K562 (cell line): ENCODE measurements around the gene HOXD9. TPM values are rescaled to one million over a fixed set of nuclear protein-coding genes. Genes with fewer than 3 reads are reported as not detected.

ENCODE experiments used
- ATAC-seq: fragments of 200-7000 bp; cut with Tn5 transposase; 3 replicates; pipeline ENCODE4 v1.9.1; 2020; ENCODE audit warnings: moderate library complexity
- BruUV-seq: library from RNA; stranded (reverse); fragments of 400-500 nt; replicated peaks from 2 replicates; lab custom pipeline; 2021; lab: Mats Ljungman, UMichigan
- CTCF ChIA-PET: fragments of 300-600 bp; formaldehyde crosslinking; extraction: SDS; loops from one replicate; lab custom pipeline; 2021; ENCODE audit warnings: low intra/inter-chr PET ratio; lab: Yijun Ruan, JAX
- POLR2A ChIA-PET: fragments of 300-600, 350-650 bp; sonication (Branson Sonifier 250); formaldehyde crosslinking; extraction: SDS; loops from one replicate; lab custom pipeline; 2021; ENCODE audit warnings: antibody characterized with exemption, inconsistent platforms; lab: Yijun Ruan, JAX
- DNase-seq, 4 experiments: peaks; one replicate each; pipeline versions ENCODE4 v3.0.0 to v3.0.0-alpha.2; 2011 to 2018; ENCODE audit warnings: low spot score in 3 of 4, mixed read lengths in 3 of 4; ENCODE audit errors: extremely low read depth in 1 of 4
- FAIRE-seq: peaks from 2 replicates; lab custom pipeline; 2011; peaks lifted over from hg19 to GRCh38; lab: Jason Lieb, UNC
- H2AFZ ChIP-seq: 2 replicates; pipeline ENCODE4 v1.6.0; 2011; ENCODE audit warnings: low read depth, low read length, control low read depth, inconsistent platforms
- H3K27ac ChIP-seq: fragments of 200-600 bp; 3 replicates; pipeline ENCODE4 v1.8.0; 2011; ENCODE audit warnings: low read depth, mild to moderate bottlenecking, control low read depth, inconsistent platforms, low read length, moderate library complexity, mixed read lengths; ENCODE audit errors: extremely low read depth
- H3K27me3 ChIP-seq, 2 experiments: fragments of 300-600 bp in 1 of 2; 2 replicates in 1 of 2; 3 replicates in 1 of 2; pipeline versions ENCODE4 v1.6.0 to v1.8.0; 2011; ENCODE audit warnings: inconsistent platforms in 2 of 2, low read length in 2 of 2, mild to moderate bottlenecking in 1 of 2, mixed read lengths in 1 of 2, moderate library complexity in 1 of 2; ENCODE audit not compliant: control insufficient read depth in 2 of 2, insufficient read depth in 2 of 2
- H3K36me3 ChIP-seq: fragments of 300-600 bp; 3 replicates; pipeline ENCODE4 v1.8.0; 2011; ENCODE audit warnings: mild to moderate bottlenecking, low read length, inconsistent platforms; ENCODE audit not compliant: control insufficient read depth, insufficient read depth
- H3K4me1 ChIP-seq, 2 experiments: fragments of 200-600 bp in 1 of 2; replicated peaks in 1 of 2; 2 replicates in 1 of 2; 3 replicates in 1 of 2; pipeline versions ENCODE4 v1.5.1 to v1.8.0; 2011; ENCODE audit warnings: inconsistent platforms in 2 of 2, low read length in 2 of 2, mild to moderate bottlenecking in 1 of 2, mixed read lengths in 1 of 2, moderate library complexity in 1 of 2; ENCODE audit not compliant: control insufficient read depth in 2 of 2, insufficient read depth in 2 of 2
- H3K4me2 ChIP-seq: 2 replicates; pipeline ENCODE4 v1.6.1; 2011; ENCODE audit warnings: low read length, control low read depth, inconsistent platforms, mixed read lengths; ENCODE audit not compliant: insufficient read depth
- H3K4me3 ChIP-seq: fragments of 200-600 bp; sonication (generic), shearing (Covaris generic); 2 replicates; pipeline ENCODE4 v1.5.1; 2016; ENCODE audit warnings: control low read depth, inconsistent platforms
- H3K79me2 ChIP-seq: fragments of 200-600 bp; 3 replicates; pipeline ENCODE4 v1.8.0; 2011; ENCODE audit warnings: low read length, inconsistent platforms; ENCODE audit not compliant: control insufficient read depth, insufficient read depth
- H3K9ac ChIP-seq, 2 experiments: 2 replicates each; pipeline versions ENCODE4 v1.6.0 to v1.6.1; 2011; ENCODE audit warnings: low read depth in 2 of 2, low read length in 2 of 2, control low read depth in 1 of 2, inconsistent platforms in 1 of 2, mild to moderate bottlenecking in 1 of 2, mixed read lengths in 1 of 2; ENCODE audit not compliant: insufficient read depth in 1 of 2
- H3K9me1 ChIP-seq: one replicate; pipeline ENCODE4 v1.6.0; 2011; ENCODE audit warnings: inconsistent platforms, mild to moderate bottlenecking, low read length, moderate library complexity; ENCODE audit not compliant: control insufficient read depth, insufficient read depth
- H3K9me3 ChIP-seq: replicated peaks from 2 replicates; pipeline ENCODE4 v1.5.1; 2011; ENCODE audit warnings: low read depth, low read length, inconsistent platforms; ENCODE audit not compliant: control insufficient read depth, insufficient read depth
- H4K20me1 ChIP-seq: replicated peaks from 2 replicates; pipeline ENCODE4 v1.6.1; 2011; ENCODE audit warnings: low read length, inconsistent platforms, mixed read lengths; ENCODE audit not compliant: control insufficient read depth, insufficient read depth
- ARID2 ChIP-seq: fragments of 450-650 bp; IDR thresholded peaks from 2 replicates; pipeline ENCODE4 v1.6.1; 2017; ENCODE audit warnings: antibody characterized with exemption, mild to moderate bottlenecking
- ATF6 ChIP-seq: sonication (generic); formaldehyde crosslinking; IDR thresholded peaks from 2 replicates; pipeline ENCODE4 v1.4.0; 2020; ENCODE audit warnings: mild to moderate bottlenecking, missing genetic modification reagents
- BCLAF1 ChIP-seq, 2 experiments: fragments of 450-650 bp in 1 of 2; IDR thresholded peaks; 2 replicates each; pipeline ENCODE4 v1.6.1; 2011 to 2017; ENCODE audit warnings: low read depth in 2 of 2, antibody characterized with exemption in 1 of 2, borderline replicate concordance in 1 of 2, low read length in 1 of 2, mild to moderate bottlenecking in 1 of 2, mixed read lengths in 1 of 2; ENCODE audit not compliant: control insufficient read depth in 1 of 2
- HDGF ChIP-seq: fragments of 450-650 bp; IDR thresholded peaks from 2 replicates; pipeline ENCODE4 v1.6.1; 2016
- IRF9 ChIP-seq: fragments of 450-650 bp; IDR thresholded peaks from 2 replicates; pipeline ENCODE4 v1.6.1; 2016; ENCODE audit warnings: missing biosample characterization, missing genetic modification characterization
- KHSRP ChIP-seq: fragments of 450-650 bp; IDR thresholded peaks from 2 replicates; pipeline ENCODE4 v1.6.1; 2017
- KLF6 ChIP-seq: fragments of 250-450 bp; sonication (Bioruptor Pico); IDR thresholded peaks from 2 replicates; pipeline ENCODE4 v1.4.0; 2020; ENCODE audit warnings: mild to moderate bottlenecking, moderate library complexity, borderline replicate concordance
- PBX2 ChIP-seq, 2 experiments: IDR thresholded peaks in 1 of 2; conservative IDR thresholded peaks in 1 of 2; 2 replicates each; pipeline ENCODE4 v1.6.1; 2016; ENCODE audit warnings: low read depth in 2 of 2, mild to moderate bottlenecking in 1 of 2, missing compliant biosample characterization in 1 of 2, missing genetic modification characterization in 1 of 2, moderate library complexity in 1 of 2
- WGBS: fragments of 100-300 bp; shearing (Covaris generic); methylation state at CpG from one replicate; pipeline ENCODE4 v1.1.6; 2016; ENCODE audit warnings: low coverage, mixed read lengths; ENCODE audit not compliant: insufficient coverage; ENCODE audit errors: missing lambda C conversion rate; 5-methylcytosine and 5-hydroxymethylcytosine counted together
- in situ Hi-C: fragments of 300-500 bp; cut with MboI; formaldehyde crosslinking; loops from 4 replicates; pipeline ENCODE4 v1.15.0; 2018; ENCODE audit warnings: inconsistent platforms, mixed read lengths
- intact Hi-C: fragments of 100-400 bp; cut with micrococcal nuclease; formaldehyde crosslinking; loops from 2 replicates; pipeline ENCODE4 v1.14.2; 2022
- polyA plus RNA-seq, 8 experiments: library from polyadenylated mRNA; depleted of rRNA in 4 of 8; stranded (reverse) in 5 of 8; unstranded in 3 of 8; fragments of >200 nt; fragmentation: Nextera tagmentation in 2 of 8; fragmentation: Illumina TruSeq in 1 of 8; extraction: Ambion mirVana in 2 of 8; extraction: Trizol in 1 of 8; gene quantifications; 2 replicates each; pipeline versions ENCODE4 v1.2.1 to v1.2.3, GENCODE V29; 2011 to 2014; ENCODE audit warnings: inconsistent platforms in 1 of 8, missing spikeins in 1 of 8
- total RNA-seq, 7 experiments: library from RNA; depleted of rRNA in 6 of 7; stranded (reverse); fragments of >200 nt in 6 of 7; fragmentation: Illumina TruSeq in 2 of 7; extraction: Trizol in 2 of 7; gene quantifications; 2 replicates each; pipeline versions ENCODE4 v1.2.1 to v1.2.3, GENCODE V29; 2011 to 2021; ENCODE audit warnings: low replicate concordance in 1 of 7

Gene HOXD9
- total and polyA plus RNA-seq, 9 of the 15 experiments (the other 6 are each of a cell fraction or from before 2014, with no cell fraction given): not detected

GRCh38 chr2:176109192-176109901 is 13.2 kb upstream of the HOXD9 start:
- H3K79me2 ChIP-seq: no peaks in the 10 kb centered on the region
- no peak overlapping the region for H3K9ac ChIP-seq
- WGBS: 3% methylated on average over 26 of the region's 26 CpGs
- peaks cover 1% of the 10 kb centered on the region; the same call in 1 of the 2 replicates for H4K20me1 ChIP-seq
- ATAC-seq: no peak
- H3K36me3 ChIP-seq: no peaks in the 10 kb centered on the region
- no peak overlapping the region for H3K4me3 ChIP-seq
- no peak overlapping the region for H3K27ac ChIP-seq
- no peak overlapping the region for H3K4me2 ChIP-seq
- no peaks in the 10 kb centered on the region for H3K9me3 ChIP-seq
- FAIRE-seq: peak; percentile 26
- no peak for DNase-seq
- ChIA-PET POLR2A (no interaction called here), CTCF (no interaction called here)
- H3K4me1 ChIP-seq: peaks cover 0 to 14% of the 10 kb centered on the region in 2 experiments; a peak in 1 of 5 replicates
- BruUV-seq: no TSS peak
- H3K27me3 ChIP-seq: peaks cover 42 to 50% of the 10 kb centered on the region in 2 experiments
- in situ Hi-C loops (no loop called here), intact Hi-C loops (no loop called here)
- no peaks in the 10 kb centered on the region for H3K9me1 ChIP-seq
- H2AFZ ChIP-seq: no peak overlapping the region
- TF ChIP-seq BCLAF1 (IDR thresholded peaks at IDR 0.05; ENCODE audit: borderline replicate concordance in 1 of 2, control insufficient read depth in 1 of 2, low read depth in 2 of 2, low read length in 1 of 2) (no peak), ARID2 (no peak), KLF6 (CRISPR knock-in tag) (no peak), HDGF (no peak), ATF6 (CRISPR knock-in tag) (no peak), PBX2 (CRISPR knock-in tag; IDR thresholded peaks at IDR 0.05; ENCODE audit: low read depth) (no peak), PBX2 (tag; conservative IDR thresholded peaks at IDR 0.05; ENCODE audit: low read depth) (no peak), IRF9 (tag) (no peak), KHSRP (no peak)
